T-cell (primary cell): ENCODE results near the gene NLGN2. TPM values are rescaled to one million over a fixed set of nuclear protein-coding genes. Genes with fewer than 3 reads are reported as not detected.
"Not testable (repeated sequence)": the region's sequence is repeated elsewhere in the genome, so short reads cannot be mapped to it uniquely, and the experiment has no call there.

Experiments used
- ATAC-seq, 4 experiments: fragments of 200-7000 bp in 3 of 4; fragments of 150-1000 bp in 1 of 4; cut with Tn5 transposase; replicated peaks in 1 of 4; 1 replicate in 3 of 4; 2 replicates in 1 of 4; pipeline ENCODE4 v1.10.0; 2021; ENCODE audit warnings: moderate library complexity in 3 of 4, mild to moderate bottlenecking in 2 of 4, moderate number of reproducible peaks in 1 of 4
- CTCF ChIA-PET, 2 donors: fragments of 300-600 bp; sonication (Branson Sonifier 250); formaldehyde crosslinking; loops; one replicate each; lab custom pipeline; 2022; ENCODE audit warnings: antibody characterized with exemption in 2 of 2; lab: Charles Lee
- POLR2A ChIA-PET, 2 donors: fragments of 300-600 bp; sonication (Branson Sonifier 250); formaldehyde crosslinking; loops; one replicate each; lab custom pipeline; 2022; ENCODE audit warnings: antibody characterized with exemption in 2 of 2; lab: Charles Lee
- DNase-seq, 35 experiments: peaks; one replicate each; pipeline versions ENCODE4 v3.0.0 to v3.0.0-alpha.2; 2013 to 2023
- H3K27ac ChIP-seq: one replicate; pipeline ENCODE4 v1.5.1; 2013; ENCODE audit warnings: low read length
- H3K27me3 ChIP-seq, 2 experiments: replicated peaks in 1 of 2; 1 replicate in 1 of 2; 2 replicates in 1 of 2; pipeline versions ENCODE4 v1.6.1 to v1.7.0; 2013; ENCODE audit warnings: low read length in 1 of 2, mixed read lengths in 1 of 2; ENCODE audit not compliant: control insufficient read depth in 2 of 2, insufficient read depth in 2 of 2; ENCODE audit errors: extremely low read depth in 1 of 2
- H3K36me3 ChIP-seq, 2 donors: 1 replicate in 1 of 2; 2 replicates in 1 of 2; pipeline versions ENCODE4 v1.6.1 to v1.7.0; 2013; ENCODE audit warnings: low read length in 1 of 2; ENCODE audit not compliant: control insufficient read depth in 2 of 2, insufficient read depth in 1 of 2; ENCODE audit errors: extremely low read depth in 1 of 2
- H3K4me1 ChIP-seq, 2 experiments: 1 replicate in 1 of 2; 2 replicates in 1 of 2; pipeline versions ENCODE4 v1.6.1 to v1.7.0; 2013; ENCODE audit warnings: low read length in 2 of 2, mixed read lengths in 1 of 2; ENCODE audit not compliant: insufficient read depth in 2 of 2, control insufficient read depth in 1 of 2; ENCODE audit errors: extremely low read depth in 1 of 2
- H3K4me3 ChIP-seq, 2 donors: 1 replicate in 1 of 2; 2 replicates in 1 of 2; pipeline versions ENCODE4 v1.5.1 to v1.7.0; 2013; ENCODE audit warnings: mild to moderate bottlenecking in 2 of 2, low read length in 1 of 2, moderate library complexity in 1 of 2; ENCODE audit not compliant: control insufficient read depth in 1 of 2; ENCODE audit errors: extremely low read depth in 1 of 2
- H3K9me3 ChIP-seq: 2 replicates; pipeline ENCODE4 v1.7.0; 2013
- H3K27ac Mint-ChIP-seq, 2 donors: one replicate each; pipeline ENCODE4 v1.8.0; 2020 to 2021; ENCODE audit warnings: mild to moderate bottlenecking in 2 of 2, mixed read lengths in 2 of 2
- H3K27me3 Mint-ChIP-seq, 2 donors: one replicate each; pipeline ENCODE4 v1.8.0; 2021 to 2022; ENCODE audit warnings: mixed read lengths in 2 of 2
- H3K36me3 Mint-ChIP-seq: one replicate; pipeline ENCODE4 v1.8.0; 2021; ENCODE audit warnings: mixed read lengths
- H3K4me1 Mint-ChIP-seq, 3 donors: one replicate each; pipeline ENCODE4 v1.8.0; 2020 to 2022; ENCODE audit warnings: mixed read lengths in 3 of 3, mild to moderate bottlenecking in 1 of 3
- H3K4me3 Mint-ChIP-seq, 3 donors: one replicate each; pipeline ENCODE4 v1.8.0; 2020 to 2022; ENCODE audit warnings: mild to moderate bottlenecking in 3 of 3, mixed read lengths in 3 of 3, moderate library complexity in 3 of 3
- H3K9me3 Mint-ChIP-seq, 3 donors: one replicate each; pipeline ENCODE4 v1.8.0; 2020 to 2022; ENCODE audit warnings: mixed read lengths in 3 of 3
- WGBS: methylation state at CpG from one replicate; pipeline ENCODE4 v1.1.5; 2013; ENCODE audit warnings: missing lambda C conversion rate; ENCODE audit not compliant: insufficient coverage; 5-methylcytosine and 5-hydroxymethylcytosine counted together
- total RNA-seq, 35 experiments: library from RNA in 6 of 35; stranded (reverse) in 6 of 35; fragments of 120-200 nt in 1 of 35; gene quantifications; one replicate each; pipeline versions ENCODE4 v1.2.1 to v1.2.4 and lab custom pipeline; 2013 to 2026

The NLGN2 gene
- total RNA-seq, 5 donors from 2014 or later (not counting 1 experiment from before 2014, with no cell fraction given), result 6.8 to 8.9 (median 8.4) TPM

DNA sequence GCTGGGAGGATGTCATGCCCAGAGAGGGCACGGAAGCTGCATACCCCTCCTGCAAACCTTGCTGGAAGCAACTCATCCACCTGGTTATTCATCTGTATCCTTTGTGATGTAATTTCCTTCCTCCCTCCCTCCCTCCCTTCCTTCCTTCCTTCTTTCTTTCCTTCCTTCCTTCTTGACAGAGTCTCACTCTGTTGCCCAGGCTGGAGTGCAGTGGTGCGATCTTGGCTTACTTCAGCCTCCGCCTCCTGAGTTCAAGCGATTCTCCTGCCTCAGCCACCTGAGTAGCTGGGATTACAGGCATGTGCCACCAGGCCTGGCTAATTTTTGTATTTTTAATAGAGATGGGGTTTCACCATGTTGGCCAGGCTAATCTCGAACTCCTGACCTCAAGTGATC lies 39.0 kb upstream of the NLGN2 start:
- H3K27me3 Mint-ChIP-seq, H3K27ac Mint-ChIP-seq, H3K4me1 Mint-ChIP-seq, H3K4me3 Mint-ChIP-seq, H3K9me3 Mint-ChIP-seq, H3K4me3 ChIP-seq, H3K27ac ChIP-seq, POLR2A ChIA-PET, H3K36me3 ChIP-seq, ATAC-seq, DNase-seq, H3K9me3 ChIP-seq, H3K36me3 Mint-ChIP-seq, H3K4me1 ChIP-seq: not testable (repeated sequence)
- H3K27me3 ChIP-seq, result peaks cover 0 to 20% of the 10 kb centered on the region in 2 experiments
- WGBS, result 84% methylated on average over 3 of the region's 5 CpGs
- CTCF ChIA-PET, result interaction anchor here in 1 of 2 donors (0.6 to 1.0 kb wide), 2 partner anchors 8 to 57 kb away, joined by 3 read pairs; partner anchors contain the start of gene SPEM2

DNA sequence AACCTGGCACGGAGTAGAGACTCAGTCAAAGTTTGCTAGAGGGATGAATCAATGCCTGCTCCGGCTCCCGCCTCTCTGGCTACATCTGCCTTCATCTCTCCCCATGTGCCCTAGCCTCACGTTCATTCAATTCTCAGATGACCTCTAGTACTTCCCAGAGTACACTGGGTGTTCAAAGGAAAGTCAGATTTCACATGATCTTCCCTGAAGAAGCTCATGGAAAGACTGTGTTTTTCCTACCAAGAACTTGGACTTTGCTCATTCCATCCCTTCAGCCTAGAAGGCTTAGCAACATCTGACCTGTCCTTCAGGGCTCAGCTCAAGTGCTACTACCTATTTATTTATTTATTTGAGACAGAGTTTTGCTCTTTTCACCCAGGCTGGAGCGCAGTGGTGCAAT lies 37.8 kb upstream of the NLGN2 start:
- no peaks in the 10 kb centered on the region for H3K9me3 ChIP-seq
- POLR2A ChIA-PET, result interaction anchor here in 1 of 2 donors (0.7 kb wide), 1 partner anchor 33 kb away, joined by 4 read pairs; the partner anchor contains the start of gene ACAP1
- H3K27ac ChIP-seq, result no peak overlapping the region
- Mint-ChIP-seq H3K9me3 (no peaks in the 10 kb centered on the region), H3K36me3 (no peaks in the 10 kb centered on the region), H3K4me1 (no peaks in the 10 kb centered on the region), H3K27me3 (peaks cover 3 to 8% of the 10 kb centered on the region in 2 donors), H3K27ac (no peak overlapping the region), H3K4me3 (no peak overlapping the region)
- no peak for ATAC-seq
- no peak for DNase-seq
- WGBS, result 83% methylated on average over 3 of the region's 5 CpGs
- CTCF ChIA-PET, result interaction anchor here in 1 of 2 donors (0.6 to 0.8 kb wide), 2 partner anchors 66 to 191 kb away, joined by 3 read pairs; no protein-coding TSS in a partner anchor
- no peaks in the 10 kb centered on the region for H3K36me3 ChIP-seq
- H3K4me1 ChIP-seq, result no peaks in the 10 kb centered on the region
- peaks cover 0 to 20% of the 10 kb centered on the region in 2 experiments for H3K27me3 ChIP-seq
- no peak overlapping the region for H3K4me3 ChIP-seq

DNA sequence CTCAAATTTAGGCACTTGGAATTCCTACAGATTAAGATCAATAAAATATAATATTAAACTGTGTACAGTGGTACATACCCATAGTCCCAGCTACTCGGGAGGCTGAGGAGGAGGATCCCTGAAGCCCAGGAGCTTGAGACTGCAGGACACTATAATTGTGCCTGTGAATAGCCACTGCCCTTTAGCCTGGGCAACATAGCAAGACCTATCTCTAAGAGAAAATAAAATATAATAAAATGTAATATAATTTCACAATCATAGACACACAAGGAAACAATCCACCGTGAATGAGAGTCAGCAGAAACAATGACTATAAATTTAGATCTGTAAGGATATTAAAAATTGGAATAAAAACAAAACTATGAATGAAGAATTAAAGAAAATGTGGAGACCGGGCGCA lies 36.8 kb upstream of the NLGN2 start:
- ATAC-seq (no peak), DNase-seq (no peak)
- H3K27ac ChIP-seq, result no peak overlapping the region
- no peak overlapping the region for H3K27ac Mint-ChIP-seq
- WGBS, result no CpG with 5 or more reads among the region's 4 CpGs
- no peaks in the 10 kb centered on the region for H3K9me3 Mint-ChIP-seq
- H3K4me3 ChIP-seq, result no peak overlapping the region
- H3K4me1 Mint-ChIP-seq, result no peaks in the 10 kb centered on the region
- ChIA-PET POLR2A (no interaction called here), CTCF (no interaction called here)
- H3K4me1 ChIP-seq, result no peaks in the 10 kb centered on the region
- no peaks in the 10 kb centered on the region for H3K36me3 Mint-ChIP-seq
- H3K27me3 ChIP-seq, result peaks cover 0 to 22% of the 10 kb centered on the region in 2 experiments
- no peaks in the 10 kb centered on the region for H3K36me3 ChIP-seq
- H3K27me3 Mint-ChIP-seq, result peaks cover 3 to 8% of the 10 kb centered on the region in 2 donors
- H3K9me3 ChIP-seq, result no peaks in the 10 kb centered on the region
- H3K4me3 Mint-ChIP-seq, result no peak overlapping the region

DNA sequence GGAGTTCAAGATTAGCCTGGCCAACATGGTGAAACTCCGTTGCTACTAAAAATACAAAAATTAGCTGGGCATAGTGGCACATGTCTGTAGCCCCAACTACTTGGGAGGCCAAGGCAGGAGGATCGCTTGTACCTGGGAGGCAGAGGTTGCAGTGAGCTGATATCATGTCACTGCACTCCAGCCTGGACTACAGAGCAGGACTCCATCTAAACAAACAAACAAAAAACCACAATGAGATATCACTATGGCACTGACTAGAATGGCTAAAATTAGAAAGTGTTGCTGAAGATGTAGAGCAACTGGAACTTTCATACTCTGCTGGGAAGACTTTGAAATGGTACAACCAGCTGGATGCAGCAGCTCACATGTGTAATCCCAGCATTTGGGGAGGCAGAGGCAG lies 33.3 kb upstream of the NLGN2 start:
- Mint-ChIP-seq H3K9me3 (peaks cover 0 to 4% (median 4%) of the 10 kb centered on the region in 3 donors), H3K27me3 (peaks cover 8 to 14% of the 10 kb centered on the region in 2 donors), H3K27ac (no peak overlapping the region), H3K36me3 (peaks cover 3% of the 10 kb centered on the region), H3K4me3 (no peak overlapping the region), H3K4me1 (no peaks in the 10 kb centered on the region)
- ChIA-PET POLR2A (interaction anchor here (0.6 kb wide), 2 partner anchors 12 to 24 kb away, joined by 3 to 4 read pairs; no protein-coding TSS in a partner anchor), CTCF (interaction anchor here in 1 of 2 donors (0.6 to 1.0 kb wide), 2 partner anchors 12 to 26 kb away, joined by 3 to 4 read pairs; no protein-coding TSS in a partner anchor)
- Histone ChIP-seq H3K27me3 (peaks cover 0 to 27% of the 10 kb centered on the region in 2 experiments), H3K27ac (no peak overlapping the region), H3K4me3 (no peak overlapping the region), H3K36me3 (no peaks in the 10 kb centered on the region), H3K9me3 (no peaks in the 10 kb centered on the region), H3K4me1 (no peaks in the 10 kb centered on the region)
- DNase-seq (no peak), ATAC-seq (no peak)
- WGBS, result 71% methylated on average over 1 of the region's 2 CpGs

DNA sequence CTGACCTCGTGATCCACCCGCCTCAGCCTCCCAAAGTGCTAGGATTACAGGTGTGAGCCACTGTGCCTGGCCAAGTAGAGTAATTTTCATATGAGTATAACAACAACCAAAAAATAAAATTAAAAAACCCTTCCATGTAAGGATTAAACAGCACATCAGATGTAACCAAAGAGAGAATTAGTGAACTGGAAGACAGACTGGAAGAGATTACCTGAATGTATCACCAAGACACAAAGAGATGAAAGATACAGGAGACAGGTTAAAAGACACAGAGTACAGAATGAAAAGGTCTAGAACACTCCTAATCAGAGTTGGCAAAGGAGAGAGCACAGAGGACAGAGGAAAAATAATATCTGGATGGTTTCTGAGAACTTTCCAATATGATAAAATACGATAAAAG lies 28.5 kb upstream of the NLGN2 start:
- no peak for DNase-seq
- H3K36me3 ChIP-seq, result no peaks in the 10 kb centered on the region
- H3K27ac ChIP-seq, result no peak overlapping the region
- H3K4me3 ChIP-seq, result no peak overlapping the region
- H3K27me3 Mint-ChIP-seq, result peaks cover 33 to 38% of the 10 kb centered on the region in 2 donors
- H3K4me1 Mint-ChIP-seq, result peaks cover 7 to 17% (median 9%) of the 10 kb centered on the region in 3 donors
- H3K9me3 Mint-ChIP-seq, result peaks cover 0 to 5% (median 4%) of the 10 kb centered on the region in 3 donors
- POLR2A ChIA-PET, result no interaction called here
- no peaks in the 10 kb centered on the region for H3K9me3 ChIP-seq
- CTCF ChIA-PET, result interaction anchor here in 1 of 2 donors (0.7 kb wide), 1 partner anchor 57 kb away, joined by 3 read pairs; no protein-coding TSS in a partner anchor
- no peak for ATAC-seq
- H3K4me1 ChIP-seq, result peaks cover 0 to 15% of the 10 kb centered on the region in 2 experiments
- H3K27me3 ChIP-seq, result peaks cover 3 to 52% of the 10 kb centered on the region in 2 experiments
- H3K36me3 Mint-ChIP-seq, result peaks cover 3% of the 10 kb centered on the region
- H3K27ac Mint-ChIP-seq, result no peak overlapping the region
- H3K4me3 Mint-ChIP-seq, result no peak overlapping the region
- WGBS, result no CpG with 5 or more reads among the region's 3 CpGs

DNA sequence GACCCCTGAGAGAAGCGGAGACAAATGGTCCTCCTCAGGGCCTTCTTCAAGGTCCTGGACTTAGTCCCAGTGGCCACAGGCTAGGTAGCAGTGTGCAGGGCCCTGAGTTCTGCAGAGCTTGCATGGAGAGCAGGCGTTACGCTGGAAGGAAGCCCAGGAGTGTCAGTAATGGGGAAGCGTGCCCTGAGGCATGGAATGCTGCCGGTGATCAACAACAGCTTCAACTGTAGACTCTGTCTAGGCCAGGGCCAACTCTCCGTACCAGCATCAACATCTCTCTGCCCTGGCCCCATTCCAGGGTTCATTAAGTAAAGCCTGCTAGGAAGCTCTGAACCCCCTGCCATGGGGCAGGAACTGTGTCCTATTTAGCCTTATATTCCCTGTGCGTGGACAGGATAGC lies 27.3 kb upstream of the NLGN2 start:
- ChIA-PET POLR2A (no interaction called here), CTCF (interaction anchor here in 1 of 2 donors (0.6 kb wide), 1 partner anchor 13 kb away, joined by 3 read pairs; no protein-coding TSS in a partner anchor)
- no peak for ATAC-seq
- H3K36me3 ChIP-seq, result no peaks in the 10 kb centered on the region
- peaks cover 3% of the 10 kb centered on the region for H3K36me3 Mint-ChIP-seq
- H3K4me1 Mint-ChIP-seq, result peaks cover 13 to 21% (median 17%) of the 10 kb centered on the region in 3 donors
- DNase-seq, result no peak
- peaks cover 30 to 34% of the 10 kb centered on the region in 2 donors for H3K27me3 Mint-ChIP-seq
- peaks cover 0 to 24% of the 10 kb centered on the region in 2 experiments for H3K4me1 ChIP-seq
- H3K9me3 ChIP-seq, result no peaks in the 10 kb centered on the region
- H3K27me3 ChIP-seq, result peaks cover 3 to 52% of the 10 kb centered on the region in 2 experiments
- H3K4me3 Mint-ChIP-seq, result no peak overlapping the region
- peaks cover 0 to 5% (median 4%) of the 10 kb centered on the region in 3 donors for H3K9me3 Mint-ChIP-seq
- 88% methylated on average over 6 of the region's 7 CpGs for WGBS
- H3K27ac ChIP-seq, result no peak overlapping the region
- H3K4me3 ChIP-seq, result no peak overlapping the region
- no peak overlapping the region for H3K27ac Mint-ChIP-seq
